DND-41 (cell line): Measurements from ENCODE around the gene MYO3A.

ENCODE experiments used
- CTCF ChIP-seq: IDR thresholded peaks from 2 replicates; pipeline ENCODE4 v1.5.1; 2012; ENCODE audit warnings: borderline replicate concordance, low read length, moderate library complexity, mild to moderate bottlenecking; ENCODE audit not compliant: poor library complexity, severe bottlenecking; ENCODE audit errors: extremely low read depth
- EZH2 ChIP-seq: IDR thresholded peaks from 3 replicates; pipeline ENCODE4 v1.6.1; 2012; ENCODE audit warnings: borderline replicate concordance, low read depth, mild to moderate bottlenecking, moderate library complexity, low read length, inconsistent platforms; ENCODE audit not compliant: severe bottlenecking

- TF ChIP-seq CTCF = no peak
- no peak for TF ChIP-seq EZH2
Measured at GRCh38 chr10:26138613-26139012, 204.6 kb downstream of the MYO3A start.
